H54 (cell line): Measurements from ENCODE around the gene GDF10.

Experiments
- DNase-seq: peaks from one replicate; pipeline ENCODE4 v3.0.0; 2011; ENCODE audit warnings: low spot score, mixed read lengths; ENCODE audit not compliant: insufficient read length
- FAIRE-seq: peaks from 3 replicates; lab custom pipeline; 2011; peaks lifted over from hg19 to GRCh38; lab: Jason Lieb, UNC
- POLR2A ChIP-seq: IDR thresholded peaks from 2 replicates; pipeline ENCODE4 v1.6.1; 2011; ENCODE audit warnings: low read depth, mild to moderate bottlenecking, low read length

The GDF10 gene

GRCh38 chr10:47332946-47333345 is 32.9 kb downstream of the GDF10 start:
- no peak for DNase-seq
- FAIRE-seq: no peak
- TF ChIP-seq POLR2A: no peak

GRCh38 chr10:47333532-47333931 is 33.5 kb downstream of the GDF10 start:
- DNase-seq (no peak), FAIRE-seq (no peak)
- TF ChIP-seq POLR2A: no peak

GRCh38 chr10:47334466-47335295 is 34.7 kb downstream of the GDF10 start:
- TF ChIP-seq POLR2A: no peak
- no peak for DNase-seq
- FAIRE-seq: no peak

- TF ChIP-seq POLR2A: no peak
- DNase-seq (no peak), FAIRE-seq (no peak)
Measured at GRCh38 chr10:47335906-47336305, 35.9 kb downstream of the GDF10 start.

GRCh38 chr10:47336387-47337134 is 36.6 kb downstream of the GDF10 start:
- FAIRE-seq: no peak
- DNase-seq: peak; percentile 47
- no peak for TF ChIP-seq POLR2A

- FAIRE-seq: no peak
- no peak for TF ChIP-seq POLR2A
- no peak for DNase-seq
Measured at GRCh38 chr10:47337310-47337709, 37.3 kb downstream of the GDF10 start.

- no peak for DNase-seq
- TF ChIP-seq POLR2A: no peak
- FAIRE-seq: no peak
Measured at GRCh38 chr10:47339186-47339735, 39.3 kb downstream of the GDF10 start.

- no peak for TF ChIP-seq POLR2A
- no peak for DNase-seq
- no peak for FAIRE-seq
Measured at GRCh38 chr10:47339759-47340607, 40.0 kb downstream of the GDF10 start.

- TF ChIP-seq POLR2A: no peak
- FAIRE-seq: no peak
- peak; percentile 71 for DNase-seq
Measured at GRCh38 chr10:47340608-47341170, 40.7 kb downstream of the GDF10 start.

GRCh38 chr10:47344996-47345870 is 45.2 kb downstream of the GDF10 start:
- no peak for FAIRE-seq
- no peak for TF ChIP-seq POLR2A
- no peak for DNase-seq

- no peak for DNase-seq
- TF ChIP-seq POLR2A: no peak
- no peak for FAIRE-seq
Measured at GRCh38 chr10:47346581-47347302, 46.7 kb downstream of the GDF10 start.

- no peak for FAIRE-seq
- DNase-seq: no peak
- TF ChIP-seq POLR2A: no peak
Measured at GRCh38 chr10:47347303-47347675, 47.3 kb downstream of the GDF10 start.
